A673 (cell line): ENCODE results near the gene PRRC2A. TPM values are rescaled to one million over a fixed set of nuclear protein-coding genes. Genes with fewer than 3 reads are reported as not detected.

ENCODE experiments used
- BruUV-seq: library from RNA; stranded (reverse); fragments of 400-500 nt; replicated peaks from 2 replicates; lab custom pipeline; 2021; lab: Mats Ljungman, UMichigan
- CTCF ChIA-PET: fragments of 300-600 bp; sonication (Branson Sonifier 250); formaldehyde crosslinking; loops from one replicate; lab custom pipeline; 2022; ENCODE audit warnings: antibody characterized with exemption; lab: Charles Lee
- POLR2A ChIA-PET: fragments of 300-600 bp; sonication (Branson Sonifier 250); formaldehyde crosslinking; loops from one replicate; lab custom pipeline; 2022; ENCODE audit warnings: antibody characterized with exemption; ENCODE audit not compliant: low non-redundant PET; lab: Charles Lee
- DNase-seq: peaks from one replicate; pipeline ENCODE4 v3.0.0-alpha.2; 2015; ENCODE audit warnings: low spot score
- H3K27ac ChIP-seq: fragments of 200-600 bp; sonication (generic); 2 replicates; pipeline ENCODE4 v1.5.1; 2016; ENCODE audit warnings: mixed run types, low read depth, mild to moderate bottlenecking, mixed read lengths, antibody characterized with exemption, low read length; ENCODE audit not compliant: poor library complexity, severe bottlenecking
- H3K27me3 ChIP-seq: fragments of 200-600 bp; sonication (generic); replicated peaks from 2 replicates; pipeline ENCODE4 v1.6.1; 2017; ENCODE audit warnings: mixed run types, low read depth, mild to moderate bottlenecking, mixed read lengths, antibody characterized with exemption, low read length; ENCODE audit not compliant: insufficient read depth, poor library complexity
- H3K36me3 ChIP-seq: fragments of 200-600 bp; sonication (generic); 2 replicates; pipeline ENCODE4 v1.6.1; 2016; ENCODE audit warnings: mixed run types, mild to moderate bottlenecking, mixed read lengths, antibody characterized with exemption, low read length; ENCODE audit not compliant: insufficient read depth, poor library complexity, severe bottlenecking
- H3K4me1 ChIP-seq: fragments of 200-600 bp; sonication (generic); 2 replicates; pipeline ENCODE4 v1.6.1; 2017; ENCODE audit warnings: mixed run types, mild to moderate bottlenecking, mixed read lengths, antibody characterized with exemption, low read length; ENCODE audit not compliant: insufficient read depth, poor library complexity, severe bottlenecking
- H3K4me3 ChIP-seq: fragments of 200-600 bp; sonication (generic); 2 replicates; pipeline ENCODE4 v1.5.1; 2016; ENCODE audit warnings: low read depth, mixed run types, mild to moderate bottlenecking, mixed read lengths, low read length; ENCODE audit not compliant: poor library complexity, severe bottlenecking
- H3K9me3 ChIP-seq: fragments of 200-600 bp; sonication (generic); 2 replicates; pipeline ENCODE4 v1.6.1; 2016; ENCODE audit warnings: mixed run types, low read depth, mild to moderate bottlenecking, mixed read lengths, antibody characterized with exemption, low read length; ENCODE audit not compliant: poor library complexity, severe bottlenecking
- CTCF ChIP-seq: fragments of 300-800, 200-600 bp; sonication (generic); conservative IDR thresholded peaks from 2 replicates; pipeline ENCODE4 v1.5.1; 2017; ENCODE audit warnings: low read depth, mild to moderate bottlenecking, antibody characterized with exemption, low read length, moderate library complexity, mixed read lengths
- EZH2 ChIP-seq: fragments of 200-600 bp; sonication (generic); IDR thresholded peaks from 2 replicates; pipeline ENCODE4 v1.6.1; 2017; ENCODE audit warnings: borderline replicate concordance, low read depth, mild to moderate bottlenecking, mixed read lengths, antibody characterized with exemption, low read length; ENCODE audit not compliant: poor library complexity, severe bottlenecking
- intact Hi-C: fragments of 100-400 bp; cut with micrococcal nuclease; formaldehyde crosslinking; loops from one replicate; pipeline ENCODE4 v1.10.0; 2022; ENCODE audit not compliant: unreplicated experiment
- total RNA-seq: library from RNA; stranded (reverse); gene quantifications from 2 replicates; pipeline ENCODE4 v1.2.3, GENCODE V29; 2021

PRRC2A gene
- total RNA-seq, 1 experiment from 2014 or later, result 289 TPM

- Histone ChIP-seq H3K27me3 (no peaks in the 10 kb centered on the region), H3K27ac (no peak overlapping the region), H3K4me1 (peaks cover 2% of the 10 kb centered on the region), H3K4me3 (no peak overlapping the region), H3K9me3 (no peaks in the 10 kb centered on the region), H3K36me3 (no peaks in the 10 kb centered on the region)
- no peak for DNase-seq
- TF ChIP-seq CTCF, result no peak
- no peak for TF ChIP-seq EZH2
- intact Hi-C loops, result no loop called here
- ChIA-PET CTCF (interaction anchor here (1.9 kb wide), 1 partner anchor 11 kb away, joined by 4 read pairs; no protein-coding TSS in a partner anchor), POLR2A (interaction anchor here (0.6 kb wide), 1 partner anchor 1001 kb away, joined by 7 read pairs; no protein-coding TSS in a partner anchor)
- BruUV-seq, result no TSS peak
These were observed 10.8 kb upstream of the PRRC2A start for GRCh38 chr6:31609519-31610406.

DNA sequence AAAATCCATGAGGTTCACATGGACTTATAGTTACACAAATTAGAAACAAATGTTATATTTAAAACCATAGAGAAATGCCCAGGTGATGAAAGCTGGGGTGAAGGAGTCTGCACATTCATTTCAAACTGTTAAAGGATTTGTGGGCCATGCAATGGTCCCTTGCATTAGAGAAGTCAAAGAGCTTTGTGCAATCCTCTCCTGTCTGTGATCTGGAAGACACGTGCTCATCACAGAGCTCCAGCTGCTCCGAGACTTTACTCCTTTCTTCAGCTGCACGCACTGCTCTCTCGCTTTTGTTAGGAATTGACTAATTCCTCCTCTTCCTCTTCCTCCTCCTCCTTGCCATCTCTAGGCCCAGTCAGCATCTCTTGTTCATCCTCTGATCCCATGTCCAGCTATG lies 9.5 kb upstream of the PRRC2A start:
- TF ChIP-seq EZH2 (no peak), CTCF (no peak)
- Histone ChIP-seq H3K27me3 (no peaks in the 10 kb centered on the region), H3K4me3 (no peak overlapping the region), H3K4me1 (peaks cover 11% of the 10 kb centered on the region), H3K36me3 (no peaks in the 10 kb centered on the region), H3K9me3 (no peaks in the 10 kb centered on the region), H3K27ac (no peak overlapping the region)
- DNase-seq, result no peak
- intact Hi-C loops, result no loop called here
- ChIA-PET POLR2A (no interaction called here), CTCF (interaction anchor here (0.7 kb wide), 1 partner anchor 77 kb away, joined by 4 read pairs; no protein-coding TSS in a partner anchor)
- BruUV-seq, result no TSS peak

- intact Hi-C loops, result no loop called here
- H3K36me3 ChIP-seq, result no peaks in the 10 kb centered on the region
- H3K9me3 ChIP-seq, result no peaks in the 10 kb centered on the region
- ChIA-PET CTCF (no interaction called here), POLR2A (no interaction called here)
- no peak for DNase-seq
- no peak overlapping the region for H3K4me3 ChIP-seq
- H3K27ac ChIP-seq, result peak overlapping the region; percentile 14
- TF ChIP-seq EZH2 (no peak), CTCF (no peak)
- H3K27me3 ChIP-seq, result no peaks in the 10 kb centered on the region
- no TSS peak for BruUV-seq
- H3K4me1 ChIP-seq, result peaks cover 11% of the 10 kb centered on the region
These were observed 6.4 kb upstream of the PRRC2A start for GRCh38 chr6:31614075-31614619.
